Liver (tissue), 3 donors: ENCODE data around the gene PCSK6.

Experiments used
- FOXA1 ChIP-seq: IDR thresholded peaks from 2 replicates; pipeline ENCODE4 v1.6.1; 2016; ENCODE audit warnings: antibody characterized with exemption
- FOXA2 ChIP-seq: IDR thresholded peaks from 2 replicates; pipeline ENCODE4 v1.6.1; 2016; ENCODE audit warnings: antibody characterized with exemption
- JUND ChIP-seq, 2 donors: IDR thresholded peaks; 2 replicates each; pipeline ENCODE4 v1.6.1; 2016; ENCODE audit warnings: antibody characterized with exemption in 2 of 2
- RXRA ChIP-seq, 2 donors: IDR thresholded peaks; 2 replicates each; pipeline ENCODE4 v1.6.1; 2017 to 2018; ENCODE audit warnings: antibody characterized with exemption in 2 of 2, mild to moderate bottlenecking in 1 of 2
- TAF1 ChIP-seq: conservative IDR thresholded peaks from 2 replicates; pipeline ENCODE4 v1.6.1; 2016; ENCODE audit warnings: antibody characterized with exemption, mild to moderate bottlenecking
- TF ChIP-seq, protein P1 (sequence below): fragments of 150-350 bp; IDR thresholded peaks from 2 replicates; pipeline ENCODE4 v1.5.1; 2017; ENCODE audit warnings: improper control_type of control experiment, low read depth, low read length; ENCODE audit not compliant: missing input control
- TF ChIP-seq, protein P2 (sequence below): IDR thresholded peaks from 2 replicates; pipeline ENCODE4 v1.6.1; 2016; ENCODE audit warnings: antibody characterized with exemption, mild to moderate bottlenecking
- TF ChIP-seq, protein P3 (sequence below): IDR thresholded peaks from 2 replicates; pipeline ENCODE4 v1.6.1; 2016; ENCODE audit warnings: antibody characterized with exemption
- TF ChIP-seq, protein P4 (sequence below): IDR thresholded peaks from 2 replicates; pipeline ENCODE4 v1.6.1; 2016; ENCODE audit warnings: antibody characterized with exemption
- donor health status: healthy.
- donor health status: healthy.

DNA sequence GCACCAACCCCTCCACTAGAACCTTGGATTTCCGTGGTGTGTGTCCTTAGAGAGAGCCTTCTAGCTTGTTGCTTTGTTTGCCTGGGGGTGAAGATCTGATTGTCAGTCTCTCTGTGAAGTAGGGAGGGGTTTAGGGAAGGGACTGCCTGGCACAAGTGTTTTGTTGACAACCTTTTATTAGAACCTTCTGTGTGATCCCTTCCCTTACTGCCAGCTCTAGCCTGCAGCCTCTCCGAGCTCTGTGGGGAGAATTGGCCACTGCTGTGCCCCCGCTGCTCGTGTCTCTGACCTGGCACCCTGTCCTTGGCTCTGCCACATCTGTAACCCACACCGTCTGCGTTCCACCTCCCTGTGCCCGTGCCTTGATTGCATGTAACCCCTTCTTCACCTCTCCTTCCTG is 30.9 kb upstream of the PCSK6 start:
- TF ChIP-seq RXRA (IDR thresholded peaks at IDR 0.05): no peak
- TF ChIP-seq, protein P1, sequence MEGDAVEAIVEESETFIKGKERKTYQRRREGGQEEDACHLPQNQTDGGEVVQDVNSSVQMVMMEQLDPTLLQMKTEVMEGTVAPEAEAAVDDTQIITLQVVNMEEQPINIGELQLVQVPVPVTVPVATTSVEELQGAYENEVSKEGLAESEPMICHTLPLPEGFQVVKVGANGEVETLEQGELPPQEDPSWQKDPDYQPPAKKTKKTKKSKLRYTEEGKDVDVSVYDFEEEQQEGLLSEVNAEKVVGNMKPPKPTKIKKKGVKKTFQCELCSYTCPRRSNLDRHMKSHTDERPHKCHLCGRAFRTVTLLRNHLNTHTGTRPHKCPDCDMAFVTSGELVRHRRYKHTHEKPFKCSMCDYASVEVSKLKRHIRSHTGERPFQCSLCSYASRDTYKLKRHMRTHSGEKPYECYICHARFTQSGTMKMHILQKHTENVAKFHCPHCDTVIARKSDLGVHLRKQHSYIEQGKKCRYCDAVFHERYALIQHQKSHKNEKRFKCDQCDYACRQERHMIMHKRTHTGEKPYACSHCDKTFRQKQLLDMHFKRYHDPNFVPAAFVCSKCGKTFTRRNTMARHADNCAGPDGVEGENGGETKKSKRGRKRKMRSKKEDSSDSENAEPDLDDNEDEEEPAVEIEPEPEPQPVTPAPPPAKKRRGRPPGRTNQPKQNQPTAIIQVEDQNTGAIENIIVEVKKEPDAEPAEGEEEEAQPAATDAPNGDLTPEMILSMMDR: no peak
- TF ChIP-seq, protein P2, sequence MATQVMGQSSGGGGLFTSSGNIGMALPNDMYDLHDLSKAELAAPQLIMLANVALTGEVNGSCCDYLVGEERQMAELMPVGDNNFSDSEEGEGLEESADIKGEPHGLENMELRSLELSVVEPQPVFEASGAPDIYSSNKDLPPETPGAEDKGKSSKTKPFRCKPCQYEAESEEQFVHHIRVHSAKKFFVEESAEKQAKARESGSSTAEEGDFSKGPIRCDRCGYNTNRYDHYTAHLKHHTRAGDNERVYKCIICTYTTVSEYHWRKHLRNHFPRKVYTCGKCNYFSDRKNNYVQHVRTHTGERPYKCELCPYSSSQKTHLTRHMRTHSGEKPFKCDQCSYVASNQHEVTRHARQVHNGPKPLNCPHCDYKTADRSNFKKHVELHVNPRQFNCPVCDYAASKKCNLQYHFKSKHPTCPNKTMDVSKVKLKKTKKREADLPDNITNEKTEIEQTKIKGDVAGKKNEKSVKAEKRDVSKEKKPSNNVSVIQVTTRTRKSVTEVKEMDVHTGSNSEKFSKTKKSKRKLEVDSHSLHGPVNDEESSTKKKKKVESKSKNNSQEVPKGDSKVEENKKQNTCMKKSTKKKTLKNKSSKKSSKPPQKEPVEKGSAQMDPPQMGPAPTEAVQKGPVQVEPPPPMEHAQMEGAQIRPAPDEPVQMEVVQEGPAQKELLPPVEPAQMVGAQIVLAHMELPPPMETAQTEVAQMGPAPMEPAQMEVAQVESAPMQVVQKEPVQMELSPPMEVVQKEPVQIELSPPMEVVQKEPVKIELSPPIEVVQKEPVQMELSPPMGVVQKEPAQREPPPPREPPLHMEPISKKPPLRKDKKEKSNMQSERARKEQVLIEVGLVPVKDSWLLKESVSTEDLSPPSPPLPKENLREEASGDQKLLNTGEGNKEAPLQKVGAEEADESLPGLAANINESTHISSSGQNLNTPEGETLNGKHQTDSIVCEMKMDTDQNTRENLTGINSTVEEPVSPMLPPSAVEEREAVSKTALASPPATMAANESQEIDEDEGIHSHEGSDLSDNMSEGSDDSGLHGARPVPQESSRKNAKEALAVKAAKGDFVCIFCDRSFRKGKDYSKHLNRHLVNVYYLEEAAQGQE: no peak
- no peak for TF ChIP-seq JUND (IDR thresholded peaks at IDR 0.05)
- TF ChIP-seq TAF1: no peak
- TF ChIP-seq, protein P3, sequence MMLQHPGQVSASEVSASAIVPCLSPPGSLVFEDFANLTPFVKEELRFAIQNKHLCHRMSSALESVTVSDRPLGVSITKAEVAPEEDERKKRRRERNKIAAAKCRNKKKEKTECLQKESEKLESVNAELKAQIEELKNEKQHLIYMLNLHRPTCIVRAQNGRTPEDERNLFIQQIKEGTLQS: no peak
- no peak for TF ChIP-seq FOXA1
- TF ChIP-seq FOXA2: no peak
- TF ChIP-seq, protein P4, sequence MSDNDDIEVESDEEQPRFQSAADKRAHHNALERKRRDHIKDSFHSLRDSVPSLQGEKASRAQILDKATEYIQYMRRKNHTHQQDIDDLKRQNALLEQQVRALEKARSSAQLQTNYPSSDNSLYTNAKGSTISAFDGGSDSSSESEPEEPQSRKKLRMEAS: no peak
